ENCODE measurements around the gene LCN10.

The LCN10 gene

DNA sequence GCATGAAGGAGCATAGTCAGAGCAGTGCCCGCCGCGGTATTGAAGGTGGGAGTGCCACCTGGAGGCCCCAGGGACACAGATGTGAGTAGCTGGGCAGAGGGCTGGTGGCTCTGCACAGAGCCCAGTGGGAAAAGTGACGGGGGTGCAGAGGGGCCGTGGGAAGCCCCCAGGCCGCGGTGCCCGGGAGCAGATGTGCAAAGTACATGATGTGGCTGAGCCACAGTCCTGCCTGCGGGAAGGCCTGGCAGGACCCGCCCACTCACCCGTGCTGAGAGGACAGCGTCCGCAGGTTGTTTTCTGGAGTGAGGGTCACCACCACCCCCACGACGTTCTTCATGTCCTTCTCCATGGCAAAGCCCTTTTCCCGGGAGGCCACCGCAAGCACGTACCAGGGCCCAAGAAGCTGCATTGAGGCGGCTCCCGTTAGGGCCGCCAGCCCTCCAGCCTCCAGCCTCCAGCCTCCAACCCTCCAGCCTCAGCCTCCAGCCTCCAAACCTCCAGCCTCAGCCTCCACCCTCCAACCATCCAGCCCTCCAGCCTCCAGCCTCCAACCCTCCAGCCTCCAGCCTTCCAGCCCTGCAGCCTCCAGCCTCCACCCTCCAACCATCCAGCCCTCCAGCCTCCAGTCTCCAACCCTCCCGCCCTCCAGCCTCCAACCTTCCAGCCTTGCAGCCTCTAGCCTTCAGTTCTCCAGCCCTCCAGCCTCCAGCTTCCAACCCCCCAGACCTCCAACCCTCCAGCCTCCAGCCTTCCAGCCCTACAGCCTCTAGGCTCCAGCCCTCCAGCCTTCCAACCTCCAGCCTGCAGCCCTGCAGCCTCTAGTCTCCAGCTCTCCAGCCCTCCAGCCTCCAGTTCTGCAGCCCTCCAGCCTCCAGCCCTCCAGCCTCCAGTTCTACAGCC is 4.7 kb upstream of the LCN10 start:
- H3K36me3 ChIP-seq (ENCODE audit: control insufficient read depth in 1 of 2, insufficient read depth in 2 of 2, low read length in 2 of 2): no peaks in the 10 kb centered on the region
- peaks cover 10 to 14% of the 10 kb centered on the region in 2 donors for H3K27me3 ChIP-seq (ENCODE audit: control insufficient read depth in 1 of 2, insufficient read depth in 2 of 2, low read length in 2 of 2)
- H3K4me1 ChIP-seq (ENCODE audit: control insufficient read depth in 1 of 2, insufficient read depth in 2 of 2, low read length in 2 of 2): peaks cover 0 to 3% of the 10 kb centered on the region in 2 donors
- H3K27ac ChIP-seq (ENCODE audit: low read depth, low read length): no peak overlapping the region
- H3K9me3 ChIP-seq (ENCODE audit: control insufficient read depth in 1 of 2, low read length in 2 of 2): peaks cover 3 to 12% of the 10 kb centered on the region in 2 donors
- no peak overlapping the region for H3K4me3 ChIP-seq (ENCODE audit: low read depth in 1 of 2, low read length in 2 of 2)
- H3K9ac ChIP-seq (ENCODE audit: low read depth in 1 of 2, low read length in 2 of 2): no peak overlapping the region

DNA sequence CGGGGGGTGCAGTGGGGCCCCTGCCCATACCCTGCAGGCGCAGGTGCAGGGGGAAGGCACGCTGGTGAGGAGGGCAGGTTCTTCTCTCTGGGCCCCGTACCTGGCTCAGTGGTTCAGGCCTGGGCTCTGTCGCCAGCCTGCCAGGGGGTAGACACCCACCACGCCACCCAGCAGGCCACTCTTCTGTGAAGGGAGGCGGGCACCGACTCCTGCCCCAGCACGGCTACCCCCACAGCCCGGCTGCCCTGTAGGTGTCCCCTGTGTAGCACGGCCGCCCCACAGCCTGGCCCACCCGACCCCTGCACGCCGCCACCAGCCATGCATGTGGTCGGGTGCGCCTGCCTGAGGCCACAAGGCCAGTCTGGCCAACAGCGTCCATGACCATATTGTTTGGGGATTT is 3.9 kb upstream of the LCN10 start:
- H3K9ac ChIP-seq (ENCODE audit: low read depth in 1 of 2, low read length in 2 of 2): no peak overlapping the region
- H3K36me3 ChIP-seq (ENCODE audit: control insufficient read depth in 1 of 2, insufficient read depth in 2 of 2, low read length in 2 of 2): no peaks in the 10 kb centered on the region
- H3K4me1 ChIP-seq (ENCODE audit: control insufficient read depth in 1 of 2, insufficient read depth in 2 of 2, low read length in 2 of 2): peaks cover 0 to 6% of the 10 kb centered on the region in 2 donors
- H3K27me3 ChIP-seq (ENCODE audit: control insufficient read depth in 1 of 2, insufficient read depth in 2 of 2, low read length in 2 of 2): peaks cover 18 to 21% of the 10 kb centered on the region in 2 donors
- no peak overlapping the region for H3K4me3 ChIP-seq (ENCODE audit: low read depth in 1 of 2, low read length in 2 of 2)
- H3K9me3 ChIP-seq (ENCODE audit: control insufficient read depth in 1 of 2, low read length in 2 of 2): peaks cover 0 to 4% of the 10 kb centered on the region in 2 donors
- H3K27ac ChIP-seq (ENCODE audit: low read depth, low read length): no peak overlapping the region

DNA sequence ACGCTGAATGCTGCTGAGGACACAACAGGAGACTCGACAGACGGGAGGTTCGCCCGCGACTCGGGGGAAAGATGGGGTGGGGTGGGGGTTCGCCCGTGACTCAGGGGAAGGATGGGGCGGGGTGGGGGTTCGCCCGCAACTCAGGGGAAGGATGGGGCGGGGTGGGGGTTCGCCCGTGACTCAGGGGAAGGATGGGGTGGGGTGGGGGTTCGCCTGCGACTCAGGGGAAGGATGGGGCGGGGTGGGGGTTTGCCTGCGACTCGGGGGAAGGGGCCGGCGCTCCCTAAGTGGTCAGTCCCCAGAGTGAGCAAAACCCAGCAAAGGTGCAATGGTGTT is 3.4 kb upstream of the LCN10 start:
- Histone ChIP-seq H3K36me3 (ENCODE audit: control insufficient read depth in 1 of 2, insufficient read depth in 2 of 2, low read length in 2 of 2) (no peaks in the 10 kb centered on the region), H3K9me3 (ENCODE audit: control insufficient read depth in 1 of 2, low read length in 2 of 2) (no peaks in the 10 kb centered on the region), H3K9ac (ENCODE audit: low read depth in 1 of 2, low read length in 2 of 2) (no peak overlapping the region), H3K27ac (ENCODE audit: low read depth, low read length) (no peak overlapping the region), H3K4me3 (ENCODE audit: low read depth in 1 of 2, low read length in 2 of 2) (no peak overlapping the region), H3K27me3 (ENCODE audit: control insufficient read depth in 1 of 2, insufficient read depth in 2 of 2, low read length in 2 of 2) (peaks cover 23 to 24% of the 10 kb centered on the region in 2 donors), H3K4me1 (ENCODE audit: control insufficient read depth in 1 of 2, insufficient read depth in 2 of 2, low read length in 2 of 2) (peaks cover 3 to 9% of the 10 kb centered on the region in 2 donors)

DNA sequence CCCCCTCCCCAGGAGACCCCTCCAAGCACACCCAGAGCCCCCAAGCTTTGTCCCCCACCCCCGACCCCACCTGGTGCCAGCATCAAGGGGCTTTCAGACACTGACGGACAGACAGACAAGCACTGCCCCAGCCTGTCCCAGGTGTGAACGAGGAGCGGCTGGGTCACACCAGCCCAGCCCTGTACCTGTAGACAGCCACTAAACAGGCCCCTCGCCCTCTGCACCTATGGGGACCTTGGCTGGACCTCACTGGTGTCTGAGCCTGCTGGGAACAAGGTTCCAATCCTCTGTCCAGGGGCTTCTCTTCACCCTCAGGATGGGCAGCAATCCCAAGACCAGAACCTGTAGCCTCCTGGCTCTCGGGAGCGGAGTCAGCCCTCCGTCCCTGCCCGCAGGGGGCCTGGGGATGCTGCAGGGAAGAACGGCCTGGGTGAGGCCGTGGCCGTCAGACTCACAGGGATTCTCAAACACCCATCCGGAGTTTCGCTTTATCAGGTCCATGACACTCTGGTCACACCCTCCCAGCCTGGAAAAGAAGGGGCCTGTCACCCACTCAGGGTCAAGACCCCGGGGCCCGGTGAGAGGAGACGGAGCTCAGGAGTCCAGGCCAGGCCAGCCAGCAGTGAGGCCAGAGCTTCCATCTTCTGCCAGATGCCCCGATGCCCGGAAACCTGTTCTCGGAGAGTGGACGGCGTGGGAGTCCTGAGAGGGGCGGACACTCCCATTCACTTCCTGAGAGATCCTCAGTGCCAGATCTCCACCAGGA is 2.8 kb upstream of the LCN10 start:
- H3K27ac ChIP-seq (ENCODE audit: low read depth, low read length): no peak overlapping the region
- H3K36me3 ChIP-seq (ENCODE audit: control insufficient read depth in 1 of 2, insufficient read depth in 2 of 2, low read length in 2 of 2): no peaks in the 10 kb centered on the region
- H3K9me3 ChIP-seq (ENCODE audit: control insufficient read depth in 1 of 2, low read length in 2 of 2): no peaks in the 10 kb centered on the region
- no peak overlapping the region for H3K9ac ChIP-seq (ENCODE audit: low read depth in 1 of 2, low read length in 2 of 2)
- no peak overlapping the region for H3K4me3 ChIP-seq (ENCODE audit: low read depth in 1 of 2, low read length in 2 of 2)
- H3K4me1 ChIP-seq (ENCODE audit: control insufficient read depth in 1 of 2, insufficient read depth in 2 of 2, low read length in 2 of 2): peaks cover 5 to 12% of the 10 kb centered on the region in 2 donors
- H3K27me3 ChIP-seq (ENCODE audit: control insufficient read depth in 1 of 2, insufficient read depth in 2 of 2, low read length in 2 of 2): peaks cover 28 to 30% of the 10 kb centered on the region in 2 donors

DNA sequence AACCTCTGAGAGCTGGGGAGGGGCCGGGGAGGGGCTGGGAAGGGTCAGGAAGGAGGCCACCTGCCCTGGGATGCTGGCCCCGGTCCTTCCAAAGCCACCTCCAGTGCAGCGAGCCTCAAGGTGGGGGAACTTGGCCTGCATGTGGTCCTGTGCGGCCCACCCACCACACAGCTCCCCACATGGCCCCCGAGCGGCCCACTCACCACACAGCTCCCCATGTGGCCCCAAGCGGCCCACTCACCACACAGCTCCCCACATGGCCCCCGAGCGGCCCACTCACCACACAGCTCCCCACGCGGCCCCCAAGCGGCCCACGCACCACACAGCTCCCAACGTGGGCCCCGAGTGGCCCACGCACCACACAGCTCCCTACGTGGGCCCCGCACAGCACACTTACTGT is 2.0 kb upstream of the LCN10 start:
- Histone ChIP-seq H3K27me3 (ENCODE audit: control insufficient read depth in 1 of 2, insufficient read depth in 2 of 2, low read length in 2 of 2) (peaks cover 36 to 37% of the 10 kb centered on the region in 2 donors), H3K4me1 (ENCODE audit: control insufficient read depth in 1 of 2, insufficient read depth in 2 of 2, low read length in 2 of 2) (peaks cover 5 to 12% of the 10 kb centered on the region in 2 donors), H3K9ac (ENCODE audit: low read depth in 1 of 2, low read length in 2 of 2) (no peak overlapping the region), H3K36me3 (ENCODE audit: control insufficient read depth in 1 of 2, insufficient read depth in 2 of 2, low read length in 2 of 2) (no peaks in the 10 kb centered on the region), H3K9me3 (ENCODE audit: control insufficient read depth in 1 of 2, low read length in 2 of 2) (no peaks in the 10 kb centered on the region), H3K4me3 (ENCODE audit: low read depth in 1 of 2, low read length in 2 of 2) (no peak overlapping the region), H3K27ac (ENCODE audit: low read depth, low read length) (no peak overlapping the region)

DNA sequence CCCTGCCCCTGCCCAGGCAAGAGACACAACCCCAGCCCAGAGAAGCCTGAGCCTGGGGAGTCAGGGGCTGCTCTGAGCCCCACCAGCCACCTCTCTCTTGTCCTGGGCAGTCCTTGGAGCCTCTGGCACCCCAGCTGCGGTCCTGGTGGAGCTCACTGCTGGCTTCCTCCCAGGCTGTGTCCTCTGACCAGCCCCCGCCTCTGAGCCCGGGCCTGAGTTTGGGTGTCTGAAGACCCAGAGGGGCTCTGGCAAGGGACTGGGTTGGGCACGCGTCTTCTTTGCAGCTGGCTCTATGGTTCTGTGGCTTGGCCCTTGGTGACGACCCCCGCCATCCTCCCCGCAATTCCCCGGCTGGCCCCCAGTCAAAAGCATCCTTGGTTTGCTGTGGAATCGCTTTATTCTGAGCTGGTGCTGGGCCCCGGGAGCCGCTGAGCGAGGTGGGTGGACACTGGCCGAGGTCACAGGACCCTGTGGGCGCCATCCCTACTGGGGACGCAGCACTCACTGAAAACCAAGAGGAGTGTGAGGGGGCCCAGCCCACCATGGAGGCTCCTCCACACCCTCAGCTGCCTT is 985 bp upstream of the LCN10 start:
- peaks cover 40 to 48% of the 10 kb centered on the region in 2 donors for H3K27me3 ChIP-seq (ENCODE audit: control insufficient read depth in 1 of 2, insufficient read depth in 2 of 2, low read length in 2 of 2)
- no peak overlapping the region for H3K27ac ChIP-seq (ENCODE audit: low read depth, low read length)
- H3K9me3 ChIP-seq (ENCODE audit: control insufficient read depth in 1 of 2, low read length in 2 of 2): no peaks in the 10 kb centered on the region
- no peak overlapping the region for H3K9ac ChIP-seq (ENCODE audit: low read depth in 1 of 2, low read length in 2 of 2)
- H3K4me3 ChIP-seq (ENCODE audit: low read depth in 1 of 2, low read length in 2 of 2): no peak overlapping the region
- no peaks in the 10 kb centered on the region for H3K36me3 ChIP-seq (ENCODE audit: control insufficient read depth in 1 of 2, insufficient read depth in 2 of 2, low read length in 2 of 2)
- peaks cover 5 to 8% of the 10 kb centered on the region in 2 donors for H3K4me1 ChIP-seq (ENCODE audit: control insufficient read depth in 1 of 2, insufficient read depth in 2 of 2, low read length in 2 of 2)

DNA sequence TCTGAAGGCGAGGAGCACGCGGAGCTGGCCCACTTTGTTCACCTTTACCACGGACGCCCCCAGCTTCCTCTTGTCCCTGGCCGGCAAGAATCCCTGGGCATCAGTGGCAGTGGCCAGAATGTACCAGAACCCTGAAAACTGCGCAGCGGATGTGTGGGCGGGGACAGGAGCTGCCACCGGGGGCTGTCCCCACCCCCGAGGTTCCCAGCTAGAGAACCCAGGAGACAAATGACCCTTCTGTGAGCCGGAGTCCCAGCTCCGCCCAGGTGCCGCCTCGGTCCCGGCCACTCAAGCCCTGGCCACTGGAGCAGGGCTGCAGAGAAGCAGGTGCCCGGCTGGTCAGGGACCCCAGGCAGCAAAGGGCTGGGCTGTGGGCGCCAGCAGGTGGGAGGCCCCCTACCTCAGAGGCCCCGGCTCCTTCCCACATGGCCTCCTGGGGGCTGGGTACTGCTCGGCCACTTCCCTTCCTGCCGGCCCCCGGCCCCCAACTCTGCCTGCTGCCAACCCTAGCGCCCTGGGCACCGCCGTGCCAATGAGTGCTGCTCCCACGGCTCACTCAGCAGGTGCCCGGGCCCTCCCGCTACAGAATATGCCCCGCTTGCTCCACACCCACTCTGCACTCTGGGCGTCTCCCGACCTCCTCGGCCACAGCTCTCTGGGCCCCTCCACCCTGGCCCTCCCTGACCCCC is 713 bp downstream of the LCN10 start:
- Histone ChIP-seq H3K27me3 (ENCODE audit: control insufficient read depth in 1 of 2, insufficient read depth in 2 of 2, low read length in 2 of 2) (peaks cover 40 to 51% of the 10 kb centered on the region in 2 donors), H3K4me3 (ENCODE audit: low read depth in 1 of 2, low read length in 2 of 2) (no peak overlapping the region), H3K36me3 (ENCODE audit: control insufficient read depth in 1 of 2, insufficient read depth in 2 of 2, low read length in 2 of 2) (no peaks in the 10 kb centered on the region), H3K27ac (ENCODE audit: low read depth, low read length) (no peak overlapping the region), H3K9ac (ENCODE audit: low read depth in 1 of 2, low read length in 2 of 2) (no peak overlapping the region), H3K9me3 (ENCODE audit: control insufficient read depth in 1 of 2, low read length in 2 of 2) (no peaks in the 10 kb centered on the region), H3K4me1 (ENCODE audit: control insufficient read depth in 1 of 2, insufficient read depth in 2 of 2, low read length in 2 of 2) (peaks cover 5 to 8% of the 10 kb centered on the region in 2 donors)

DNA sequence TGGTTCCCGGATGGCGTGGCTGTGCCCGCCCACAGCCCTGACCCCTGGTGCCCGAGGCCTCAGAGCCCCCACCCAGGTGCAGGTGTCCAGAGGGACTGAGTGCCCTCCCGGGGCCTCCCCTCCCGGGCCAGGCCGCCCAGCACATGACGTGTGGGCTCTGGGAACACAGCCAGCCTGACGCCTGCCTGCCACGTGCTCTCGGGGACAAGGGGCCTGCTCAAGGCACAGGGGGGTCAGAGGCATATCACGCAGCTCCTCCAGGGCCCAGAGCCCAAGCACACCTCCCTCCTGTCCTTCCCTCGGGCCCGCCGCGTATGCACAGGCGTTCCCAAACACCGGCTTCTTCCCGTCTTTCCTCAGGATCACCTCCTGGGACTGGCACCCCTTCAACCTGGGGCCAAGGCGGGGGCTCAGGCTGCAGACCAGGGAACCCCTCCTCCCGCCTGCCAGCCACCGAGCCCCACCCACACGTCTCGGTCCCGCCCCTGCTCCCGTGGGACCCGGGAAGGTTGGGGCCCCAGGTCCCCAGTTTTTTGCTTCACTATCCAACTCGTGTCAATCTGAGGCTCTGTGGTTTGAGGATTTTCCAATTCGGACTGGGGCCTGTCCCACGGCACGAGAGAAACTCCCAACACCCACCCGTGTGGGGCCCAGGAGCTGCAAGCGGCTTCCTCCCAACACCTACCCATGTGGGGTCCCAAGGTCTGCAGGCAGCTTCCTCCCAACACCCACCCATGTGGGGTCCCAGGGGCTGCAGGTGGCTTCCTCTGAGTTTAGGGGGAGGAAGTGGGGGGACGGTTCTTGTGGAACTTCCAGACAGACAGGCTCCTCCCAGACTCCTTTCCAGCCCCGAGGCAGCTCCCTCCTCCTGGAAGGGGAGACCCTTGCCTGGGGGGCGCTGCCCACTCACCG is 1.5 kb downstream of the LCN10 start:
- H3K27me3 ChIP-seq (ENCODE audit: control insufficient read depth in 1 of 2, insufficient read depth in 2 of 2, low read length in 2 of 2): peaks cover 40 to 51% of the 10 kb centered on the region in 2 donors
- H3K4me1 ChIP-seq (ENCODE audit: control insufficient read depth in 1 of 2, insufficient read depth in 2 of 2, low read length in 2 of 2): peaks cover 5 to 8% of the 10 kb centered on the region in 2 donors
- H3K36me3 ChIP-seq (ENCODE audit: control insufficient read depth in 1 of 2, insufficient read depth in 2 of 2, low read length in 2 of 2): no peaks in the 10 kb centered on the region
- no peak overlapping the region for H3K4me3 ChIP-seq (ENCODE audit: low read depth in 1 of 2, low read length in 2 of 2)
- no peaks in the 10 kb centered on the region for H3K9me3 ChIP-seq (ENCODE audit: control insufficient read depth in 1 of 2, low read length in 2 of 2)
- H3K27ac ChIP-seq (ENCODE audit: low read depth, low read length): no peak overlapping the region
- H3K9ac ChIP-seq (ENCODE audit: low read depth in 1 of 2, low read length in 2 of 2): no peak overlapping the region

DNA sequence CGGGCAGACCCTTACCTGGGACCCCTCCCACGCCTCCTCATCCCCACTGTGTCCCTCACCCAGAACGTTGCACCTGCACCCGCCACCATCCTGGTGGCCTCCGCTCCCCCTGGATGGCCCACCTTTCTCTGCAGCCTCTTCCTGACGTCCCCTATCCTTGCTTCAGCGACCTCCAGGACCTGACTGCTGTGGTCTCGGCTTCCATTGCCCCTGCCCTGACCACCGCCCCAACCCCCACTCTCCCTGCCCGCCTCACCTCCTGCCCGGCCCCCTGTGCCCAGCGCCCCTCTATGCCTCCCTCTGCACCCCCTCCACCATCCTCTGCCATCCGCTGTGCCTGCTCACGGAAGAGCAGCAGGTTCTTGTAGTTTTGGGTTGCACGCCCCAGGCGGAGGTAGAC is 2.2 kb downstream of the LCN10 start:
- Histone ChIP-seq H3K27ac (ENCODE audit: low read depth, low read length) (no peak overlapping the region), H3K36me3 (ENCODE audit: control insufficient read depth in 1 of 2, insufficient read depth in 2 of 2, low read length in 2 of 2) (no peaks in the 10 kb centered on the region), H3K27me3 (ENCODE audit: control insufficient read depth in 1 of 2, insufficient read depth in 2 of 2, low read length in 2 of 2) (peaks cover 40 to 51% of the 10 kb centered on the region in 2 donors), H3K4me3 (ENCODE audit: low read depth in 1 of 2, low read length in 2 of 2) (no peak overlapping the region), H3K4me1 (ENCODE audit: control insufficient read depth in 1 of 2, insufficient read depth in 2 of 2, low read length in 2 of 2) (peaks cover 5 to 8% of the 10 kb centered on the region in 2 donors), H3K9ac (ENCODE audit: low read depth in 1 of 2, low read length in 2 of 2) (no peak overlapping the region), H3K9me3 (ENCODE audit: control insufficient read depth in 1 of 2, low read length in 2 of 2) (no peaks in the 10 kb centered on the region)

Data from duodenal mucosa (tissue), 2 donors.